ENCODE results near the gene FITM2.

The FITM2 gene

GRCh38 chr20:44287272-44288097 is 23.5 kb downstream of the FITM2 start:
- TF ChIP-seq CTCF (IDR thresholded peaks at IDR 0.05; ENCODE audit: low read depth, low read length) (no peak), MYC (IDR thresholded peaks at IDR 0.05; ENCODE audit: low read depth, low read length) (no peak), MAX (IDR thresholded peaks at IDR 0.05; ENCODE audit: low read depth, low read length) (no peak), POLR2A (IDR thresholded peaks at IDR 0.05; ENCODE audit: extremely low read depth, insufficient read length) (no peak)
- no peak overlapping the region for H3K4me3 ChIP-seq (ENCODE audit: low read depth, low read length)
- no peak for DNase-seq (ENCODE audit: low read depth)

GRCh38 chr20:44284032-44284431 is 27.0 kb downstream of the FITM2 start:
- no peak for DNase-seq (ENCODE audit: low read depth)
- TF ChIP-seq POLR2A (IDR thresholded peaks at IDR 0.05; ENCODE audit: extremely low read depth, insufficient read length) (no peak), MYC (IDR thresholded peaks at IDR 0.05; ENCODE audit: low read depth, low read length) (no peak), MAX (IDR thresholded peaks at IDR 0.05; ENCODE audit: low read depth, low read length) (no peak), CTCF (IDR thresholded peaks at IDR 0.05; ENCODE audit: low read depth, low read length) (no peak)
- H3K4me3 ChIP-seq (ENCODE audit: low read depth, low read length): no peak overlapping the region

DNA sequence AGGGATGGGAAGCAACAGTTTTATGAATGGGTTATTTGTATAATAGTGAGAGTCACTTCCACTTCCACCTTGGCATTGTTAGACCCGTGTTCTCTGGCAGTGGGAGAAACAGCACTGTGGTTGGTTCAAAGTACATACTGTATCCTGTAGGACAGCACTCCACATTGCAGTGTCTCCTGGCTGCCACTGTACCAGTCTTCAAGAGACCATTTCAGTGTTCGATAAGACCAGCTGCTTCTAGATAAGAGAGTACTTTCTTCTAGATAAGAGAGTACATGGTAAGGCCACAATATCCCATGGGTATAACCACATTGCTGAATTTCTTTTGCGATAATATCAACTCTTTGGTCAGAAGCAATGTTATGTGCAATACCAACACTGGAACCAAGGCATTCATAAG is 28.8 kb downstream of the FITM2 start:
- TF ChIP-seq MYC (IDR thresholded peaks at IDR 0.05; ENCODE audit: low read depth, low read length) (no peak), POLR2A (IDR thresholded peaks at IDR 0.05; ENCODE audit: extremely low read depth, insufficient read length) (no peak), CTCF (IDR thresholded peaks at IDR 0.05; ENCODE audit: low read depth, low read length) (no peak), MAX (IDR thresholded peaks at IDR 0.05; ENCODE audit: low read depth, low read length) (no peak)
- no peak for DNase-seq (ENCODE audit: low read depth)
- H3K4me3 ChIP-seq (ENCODE audit: low read depth, low read length): no peak overlapping the region

GRCh38 chr20:44280387-44280786 is 30.6 kb downstream of the FITM2 start:
- no peak for DNase-seq (ENCODE audit: low read depth)
- TF ChIP-seq MYC (IDR thresholded peaks at IDR 0.05; ENCODE audit: low read depth, low read length) (no peak), CTCF (IDR thresholded peaks at IDR 0.05; ENCODE audit: low read depth, low read length) (no peak), POLR2A (IDR thresholded peaks at IDR 0.05; ENCODE audit: extremely low read depth, insufficient read length) (no peak), MAX (IDR thresholded peaks at IDR 0.05; ENCODE audit: low read depth, low read length) (no peak)

DNA sequence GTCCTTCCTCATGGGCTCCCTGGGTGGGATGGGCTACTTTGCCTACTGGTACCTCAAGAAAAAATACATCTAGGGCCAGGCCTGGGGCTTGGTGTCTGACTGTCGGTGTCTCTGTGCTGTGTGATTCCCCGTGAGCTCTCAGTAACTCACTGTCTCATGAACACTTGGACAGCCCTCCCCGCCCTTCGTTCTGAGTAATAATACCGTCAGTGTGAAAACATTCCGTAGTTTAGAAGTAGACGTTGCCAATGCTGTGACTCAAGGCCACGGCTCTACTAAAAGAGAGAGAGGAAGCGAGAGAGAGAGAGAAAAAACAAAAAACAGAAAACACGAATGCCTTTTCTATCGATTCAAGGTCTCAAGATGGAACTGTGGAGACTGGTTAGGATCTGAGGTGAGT is 31.8 kb downstream of the FITM2 start:
- DNase-seq (ENCODE audit: low read depth): no peak
- H3K4me3 ChIP-seq (ENCODE audit: low read depth, low read length): no peak overlapping the region
- TF ChIP-seq CTCF (IDR thresholded peaks at IDR 0.05; ENCODE audit: low read depth, low read length) (no peak), POLR2A (IDR thresholded peaks at IDR 0.05; ENCODE audit: extremely low read depth, insufficient read length) (no peak)

More at GRCh38 chr20:44280387-44280786, 30.6 kb downstream of the FITM2 start:
- no peak overlapping the region for H3K4me3 ChIP-seq (ENCODE audit: low read depth, low read length)

All from NB4 (cell line).